AG08396 (cell line): ENCODE measurements around the gene GPR87.

Source experiments
- DNase-seq: peaks from one replicate; pipeline ENCODE4 v3.0.0; 2012; ENCODE audit warnings: low spot score, mixed read lengths

GPR87 gene

DNA sequence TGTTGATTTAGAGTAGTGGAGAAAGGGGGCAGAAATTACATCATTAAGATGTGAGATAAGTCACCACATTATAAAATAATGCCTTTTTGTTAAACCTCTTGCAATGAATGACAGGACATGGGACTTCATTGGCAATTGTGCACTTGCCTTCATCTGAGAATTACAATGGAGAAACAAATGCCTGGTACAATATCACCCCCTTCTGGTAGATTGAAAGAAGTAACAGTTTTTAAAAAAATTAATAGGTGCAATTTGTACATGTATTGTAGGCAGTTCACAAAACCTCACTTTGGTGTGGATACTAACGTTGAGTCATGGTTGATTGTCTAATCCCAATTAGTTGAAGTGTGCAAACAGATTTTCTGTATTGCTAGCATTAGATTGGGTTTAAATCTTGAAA is 33.7 kb downstream of the GPR87 start:
- DNase-seq = peak; percentile 35

DNA sequence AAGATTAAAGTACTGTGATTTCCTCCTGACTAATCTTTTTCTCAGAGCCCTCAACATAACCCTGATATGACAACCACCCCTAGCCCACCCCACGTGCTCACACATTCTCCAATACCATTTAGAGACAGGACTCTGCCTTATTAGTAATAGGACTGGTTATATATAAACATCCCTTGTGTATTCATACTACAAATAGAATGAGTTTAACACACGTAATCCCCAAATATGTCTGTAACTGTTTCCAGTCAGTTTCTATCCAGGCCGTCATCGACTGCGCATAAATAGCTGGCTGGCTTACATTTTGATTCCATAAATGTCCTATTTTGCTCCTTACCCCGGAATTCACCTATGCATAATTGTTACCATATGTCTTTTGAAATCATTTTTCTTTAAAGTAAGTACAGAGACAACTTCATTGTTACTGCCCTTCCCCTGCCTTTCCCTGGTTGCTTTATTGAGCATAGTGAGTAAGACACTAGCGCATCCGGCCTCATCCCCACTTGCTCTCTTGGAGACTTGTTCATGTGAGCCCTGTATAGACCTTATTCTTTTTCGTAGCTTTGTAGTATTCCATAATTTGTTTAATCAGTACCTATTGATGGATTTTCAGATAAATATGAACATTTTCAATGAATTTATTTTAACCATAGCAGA is 34.8 kb downstream of the GPR87 start:
- no peak for DNase-seq

DNA sequence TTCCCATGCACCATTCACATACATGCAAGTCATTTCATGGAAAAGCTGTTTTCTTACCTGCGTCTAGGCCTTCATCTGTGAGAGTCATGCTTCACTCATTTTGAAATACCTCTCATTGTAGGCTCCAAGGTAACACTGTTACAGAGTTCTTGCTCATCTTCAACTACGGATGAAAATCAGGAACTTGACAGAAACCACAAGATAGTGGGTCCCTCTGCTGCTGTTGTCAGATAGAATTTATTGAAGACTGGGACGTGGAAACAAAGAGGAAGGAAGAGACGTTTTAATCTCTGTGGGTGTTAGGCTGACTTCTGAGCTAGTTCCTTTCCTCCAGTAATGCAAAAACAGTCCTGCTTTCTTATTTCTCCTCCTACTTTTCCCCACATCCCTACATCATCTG is 38.4 kb downstream of the GPR87 start, which contains the start of gene P2RY14:
Gene P2RY14, minus strand, starts transcription at position 313 of the 400 bp plus-strand sequence. CDS start 64,226 bp downstream, outside the sequence.
- DNase-seq = no peak

DNA sequence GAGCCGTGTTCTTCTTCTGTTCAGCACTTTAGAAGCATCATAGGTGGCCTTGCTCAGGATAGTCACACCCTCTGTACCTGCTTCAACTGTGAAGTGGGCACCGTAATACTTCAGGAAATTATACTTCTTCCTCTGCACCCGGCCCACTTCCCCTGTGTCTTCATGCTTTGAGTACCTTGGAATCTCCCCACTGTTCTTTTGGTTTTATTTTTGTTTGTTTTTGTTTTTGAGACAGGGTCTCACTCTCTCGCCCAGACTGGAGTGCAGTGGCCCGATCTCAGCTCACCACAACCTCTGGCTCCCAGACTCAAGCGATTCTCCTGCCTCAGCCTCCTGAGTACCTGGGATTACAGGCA is 40.0 kb downstream of the GPR87 start:
- no peak for DNase-seq

DNA sequence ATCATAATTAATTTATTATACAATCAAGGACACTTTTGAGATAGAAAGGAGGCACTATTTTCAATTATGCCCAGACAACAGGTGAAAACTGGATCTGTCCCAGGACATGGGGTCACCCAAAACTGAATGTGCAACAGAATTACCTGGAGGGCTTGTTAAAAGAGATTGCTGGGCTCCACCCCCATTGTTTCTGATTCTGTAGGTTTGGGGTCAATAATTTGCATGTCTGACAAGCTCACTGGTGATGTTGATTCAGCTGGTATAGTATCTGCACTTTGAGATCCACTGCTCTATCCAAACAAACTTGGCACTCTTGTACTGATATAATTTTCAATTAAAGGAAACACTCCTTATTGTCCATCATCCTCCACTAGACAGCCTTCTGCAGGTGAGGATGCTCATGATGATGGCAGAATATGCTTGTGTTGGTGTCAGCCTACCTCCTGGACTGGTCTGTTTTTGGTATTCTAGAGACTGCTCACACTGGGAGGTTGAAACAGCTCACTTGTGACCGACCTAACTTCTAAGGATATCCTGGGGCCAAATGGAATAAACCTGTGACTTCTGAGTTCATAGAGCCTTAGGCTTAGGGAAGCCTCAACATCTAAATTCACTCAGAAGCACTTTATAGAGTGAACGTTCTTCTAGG is 40.5 kb downstream of the GPR87 start:
- no peak for DNase-seq

DNA sequence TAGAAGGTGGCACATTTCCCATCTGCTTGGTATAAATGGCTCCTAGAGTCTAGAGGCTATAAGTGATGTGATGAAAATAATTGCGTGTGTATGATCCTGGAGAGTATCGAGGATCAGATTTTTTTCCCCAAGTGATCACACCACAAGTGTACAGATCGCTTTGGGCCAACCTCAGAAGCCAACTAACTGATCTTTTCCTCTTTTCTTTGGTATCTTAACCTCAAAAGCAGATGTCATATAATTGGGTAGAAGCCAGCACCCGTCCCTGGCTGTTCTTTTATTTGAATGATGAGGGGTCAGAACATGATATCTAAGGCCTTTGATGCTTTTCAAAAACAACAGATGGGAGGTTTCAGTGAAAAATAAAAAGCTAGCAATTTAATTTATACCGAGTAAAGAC is 41.5 kb downstream of the GPR87 start:
- DNase-seq = no peak

DNA sequence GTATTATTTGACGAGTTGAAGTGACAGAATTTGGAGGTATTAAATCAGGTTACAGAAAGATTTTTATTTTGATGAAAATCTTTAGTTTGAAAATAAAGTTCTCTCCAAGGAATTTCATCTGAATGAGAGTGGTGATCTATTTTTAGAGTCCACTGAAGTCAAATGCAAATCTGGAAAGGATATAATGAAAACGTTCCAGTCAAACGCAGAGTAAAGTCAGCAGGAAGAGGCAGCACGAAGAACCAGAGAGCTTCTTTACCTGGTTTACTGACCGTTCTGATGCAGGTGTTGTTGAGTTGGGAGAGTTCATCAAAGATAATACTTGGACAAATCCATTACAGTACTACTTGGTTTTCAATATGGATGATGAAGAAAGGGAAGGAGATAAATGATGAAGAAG is 47.0 kb downstream of the GPR87 start:
- no peak for DNase-seq

DNA sequence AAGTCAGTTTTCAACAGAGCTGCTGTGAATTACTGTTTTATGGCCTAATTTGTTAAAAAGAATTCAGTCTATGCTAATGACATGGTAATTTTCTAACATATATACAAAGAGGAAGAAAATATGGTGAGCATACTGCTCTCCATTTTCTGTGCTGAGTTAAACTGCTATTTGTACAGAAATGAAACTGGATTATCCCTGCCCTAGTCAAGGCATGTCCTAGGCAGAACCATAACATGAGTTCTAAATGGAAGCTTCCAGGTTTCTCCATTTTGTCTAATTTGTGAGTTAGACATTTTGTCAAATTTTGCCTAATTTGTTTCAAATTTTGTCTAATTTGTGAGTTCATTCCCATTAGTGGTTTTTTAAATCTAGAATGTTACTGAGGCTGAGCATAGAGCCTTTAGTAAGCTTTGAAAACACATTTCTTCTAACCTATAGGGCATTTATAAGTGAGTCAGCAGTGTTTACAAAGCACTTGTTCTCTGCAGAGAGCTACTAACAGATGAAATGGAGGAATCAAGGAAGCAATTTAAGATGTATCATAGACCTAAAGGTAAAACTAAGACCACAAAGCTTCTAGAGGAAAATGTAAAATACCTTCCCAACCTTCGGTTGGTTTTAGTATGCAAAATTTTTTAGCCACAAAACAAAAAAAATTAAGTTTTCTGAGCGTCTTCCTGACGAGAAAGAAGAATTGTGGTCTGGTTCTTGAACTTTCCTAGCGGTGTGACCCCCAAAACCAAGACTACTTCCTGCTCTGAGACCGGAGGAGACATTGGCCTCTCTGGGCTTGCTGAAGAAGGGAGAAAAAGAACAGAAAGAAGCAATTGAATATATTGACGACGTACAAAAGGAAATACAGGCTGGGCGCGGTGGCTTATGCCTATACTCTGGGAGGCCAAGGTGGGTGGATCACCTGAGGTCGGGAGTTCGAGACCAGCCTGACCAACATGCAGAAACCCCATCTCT is 48.1 kb downstream of the GPR87 start:
- no peak for DNase-seq

DNA sequence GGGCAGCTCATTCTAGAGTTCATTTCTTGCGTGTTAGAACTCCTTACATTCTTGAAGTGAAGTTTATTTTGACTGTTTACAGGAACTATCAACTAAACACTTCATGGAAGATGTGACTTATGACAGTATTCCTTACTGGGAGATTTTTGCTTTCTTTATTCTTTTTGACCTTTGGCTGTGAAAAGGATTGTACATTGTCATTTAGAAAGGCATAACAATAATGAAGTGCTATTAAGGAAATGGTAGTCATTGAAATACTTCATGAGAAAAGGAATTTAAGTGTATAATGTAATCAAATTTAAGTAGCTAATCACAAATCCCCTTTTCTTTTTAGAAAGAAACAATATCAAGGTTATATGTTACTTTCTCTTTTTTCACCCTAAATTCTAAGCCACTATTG is 49.6 kb downstream of the GPR87 start:
- no peak for DNase-seq

DNA sequence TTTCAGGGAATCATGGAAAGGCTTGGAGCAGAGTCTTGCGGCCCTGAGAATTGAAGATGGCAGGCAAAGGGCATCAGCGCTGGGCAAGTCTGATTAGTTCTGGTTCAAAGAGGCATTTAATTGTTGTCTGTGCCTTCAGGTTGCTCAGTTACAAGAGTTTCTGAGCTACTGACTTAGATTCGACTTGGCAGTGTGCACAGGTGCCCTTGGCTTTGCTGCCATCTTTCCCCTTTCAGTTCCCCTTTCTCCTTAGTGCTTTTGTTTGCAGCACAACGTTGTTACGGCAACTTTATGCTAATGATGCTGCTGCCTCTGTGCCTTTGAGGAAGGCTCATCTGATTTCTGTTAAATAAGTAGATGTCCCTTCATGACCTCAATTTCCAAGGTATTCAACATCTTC is 50.8 kb downstream of the GPR87 start:
- no peak for DNase-seq

DNA sequence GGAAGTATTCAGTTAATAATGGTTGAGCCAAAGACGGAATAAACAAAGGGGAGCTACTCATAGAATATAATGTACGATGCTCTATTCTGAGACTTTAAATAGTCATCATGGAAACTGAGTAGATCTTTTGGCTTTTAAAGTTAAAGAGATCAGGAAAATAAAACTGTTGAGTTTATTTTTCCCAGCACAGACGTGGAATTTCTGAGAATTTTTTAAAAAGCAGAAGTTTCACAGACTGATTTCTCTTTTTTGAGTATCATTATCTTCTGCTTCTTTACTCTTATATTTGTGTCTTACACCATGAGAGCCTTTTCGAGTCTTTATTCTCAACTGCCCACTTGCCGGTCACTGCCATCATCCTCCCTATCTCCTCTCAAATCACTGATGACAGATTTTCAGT is 51.5 kb downstream of the GPR87 start:
- no peak for DNase-seq

DNA sequence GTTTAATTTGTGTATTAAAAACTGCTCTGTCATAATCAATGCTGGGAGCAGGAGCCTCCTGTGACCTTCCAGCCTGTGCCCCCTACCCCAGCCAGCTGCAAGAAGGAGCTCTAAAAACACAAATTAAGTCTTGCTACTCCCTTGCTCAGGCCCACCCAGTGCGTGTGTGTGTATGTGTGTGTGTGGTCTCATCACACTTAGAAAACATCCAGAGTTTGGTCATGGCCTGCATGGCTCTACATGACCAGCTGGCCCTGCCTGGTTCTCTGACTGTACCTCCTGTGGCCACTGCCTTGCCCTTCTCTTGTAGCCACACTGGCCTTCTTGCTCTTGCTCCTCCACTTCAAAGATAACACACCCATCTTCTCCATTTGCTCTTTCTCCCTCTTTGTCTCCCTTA is 52.0 kb downstream of the GPR87 start:
- no peak for DNase-seq

DNA sequence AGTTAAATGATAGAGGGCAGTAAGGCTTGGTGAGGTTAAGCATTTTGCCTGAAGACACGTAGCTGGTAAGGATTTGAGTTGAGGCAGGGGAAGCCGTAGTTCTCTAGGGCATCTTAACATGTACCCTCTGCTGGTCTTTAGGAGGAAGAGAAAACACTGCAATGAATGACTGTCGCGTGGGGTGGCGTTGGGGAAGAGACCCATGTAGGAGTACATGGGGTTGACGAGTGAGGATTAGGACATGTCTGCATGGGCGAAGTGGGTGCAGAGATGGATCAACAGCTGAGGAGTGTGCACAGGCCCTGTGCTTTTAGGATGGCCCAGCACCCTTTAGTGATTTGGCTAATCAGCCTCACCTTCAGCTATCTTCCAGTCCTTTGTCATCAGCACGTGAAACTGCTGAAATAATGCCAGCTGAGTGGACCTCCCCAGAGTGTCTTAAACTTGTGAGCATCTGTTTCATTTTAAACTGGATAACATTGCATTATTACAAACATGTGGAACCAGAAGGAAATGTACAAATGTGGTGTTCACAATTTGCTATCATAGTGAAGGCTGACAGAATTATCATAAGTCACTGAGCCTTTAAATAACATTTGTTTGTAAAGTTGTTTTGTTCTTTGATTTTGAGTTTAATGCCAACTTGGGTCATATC is 53.6 kb downstream of the GPR87 start:
- DNase-seq = no peak

DNA sequence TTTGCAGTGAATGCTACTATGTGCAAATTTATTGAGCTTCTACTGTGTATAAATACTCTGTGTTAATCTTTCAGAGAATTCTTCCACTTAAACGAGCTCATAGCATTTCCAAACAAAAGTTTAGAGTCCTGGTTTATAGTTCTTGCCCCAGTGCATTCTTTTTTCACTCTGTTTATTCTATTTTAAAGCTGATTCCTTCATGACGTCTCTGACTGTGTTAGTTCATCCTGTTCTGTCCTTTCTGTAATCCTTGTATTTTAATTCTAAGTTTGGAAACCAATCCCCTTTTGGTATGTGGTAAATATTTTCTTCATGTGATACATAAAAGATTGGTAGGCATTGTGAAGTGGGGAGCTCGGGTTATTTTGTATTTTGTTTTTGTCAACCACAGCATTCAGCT is 57.0 kb downstream of the GPR87 start:
- no peak for DNase-seq

DNA sequence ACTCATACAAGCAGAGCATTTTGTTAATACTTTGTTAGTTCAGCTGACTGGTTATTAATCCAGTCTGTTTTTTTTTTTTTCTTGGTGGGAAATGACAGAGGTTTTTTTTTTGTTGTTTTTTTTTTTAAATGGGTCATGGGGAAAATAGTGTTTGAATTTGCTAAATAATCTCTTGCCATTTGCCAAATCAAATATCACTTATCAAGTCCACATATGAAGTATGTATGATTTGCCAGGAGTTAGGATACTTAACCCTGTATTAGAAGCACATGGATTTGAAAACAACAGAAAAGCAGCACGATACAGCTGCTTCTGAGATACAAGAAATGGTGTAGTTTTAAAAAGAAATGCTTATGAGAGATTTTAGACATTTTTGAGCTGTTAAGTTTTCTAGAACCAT is 59.9 kb downstream of the GPR87 start:
- no peak for DNase-seq

DNA sequence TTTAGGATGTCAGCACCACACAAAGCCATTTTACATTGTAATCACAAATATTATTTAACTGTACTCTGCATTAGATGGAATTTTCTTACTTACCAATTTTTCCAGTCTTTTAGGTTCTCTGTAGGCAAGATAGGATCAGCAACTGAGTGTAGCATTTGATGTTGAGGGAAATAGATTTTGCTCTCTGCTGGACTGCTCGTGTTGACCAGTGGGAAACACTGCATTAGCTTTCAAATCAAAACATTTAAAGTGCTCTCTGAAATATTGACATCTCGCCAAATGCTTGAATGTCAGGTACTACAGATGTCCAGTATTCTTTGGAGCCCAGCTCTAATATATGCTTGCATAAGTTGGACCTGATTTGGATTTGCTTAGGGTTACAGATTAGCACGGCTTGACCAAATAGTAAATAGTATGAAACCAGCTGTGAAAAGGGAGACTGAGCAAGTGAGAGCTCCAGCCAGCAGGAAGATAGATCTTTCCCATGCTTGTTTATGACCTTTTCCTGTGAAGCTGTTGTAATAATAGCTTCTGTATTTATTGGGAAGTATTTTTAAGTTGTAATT is 67.8 kb downstream of the GPR87 start:
- DNase-seq = no peak
